ENCODE data around the gene OVOL2.

DNA sequence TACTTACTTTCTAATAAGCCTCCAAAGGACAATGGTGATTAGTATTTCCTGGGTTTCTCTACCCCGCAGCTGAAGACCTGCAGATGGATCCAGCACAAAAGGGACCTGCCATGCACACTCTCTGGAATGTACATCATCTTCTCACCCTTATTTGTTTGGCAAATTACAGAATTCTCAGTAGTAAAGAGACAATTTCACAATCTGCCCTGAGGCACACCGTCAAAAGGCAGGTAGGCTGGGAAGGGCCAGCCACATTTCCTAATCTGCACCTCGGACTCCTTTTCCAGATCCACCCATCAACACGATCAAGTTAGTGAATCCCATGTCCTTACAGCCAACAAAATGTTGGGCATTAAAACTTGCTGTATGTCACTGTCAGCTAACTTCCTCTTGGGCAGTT lies 4.9 kb downstream of the OVOL2 start:
- TF ChIP-seq, protein P1, sequence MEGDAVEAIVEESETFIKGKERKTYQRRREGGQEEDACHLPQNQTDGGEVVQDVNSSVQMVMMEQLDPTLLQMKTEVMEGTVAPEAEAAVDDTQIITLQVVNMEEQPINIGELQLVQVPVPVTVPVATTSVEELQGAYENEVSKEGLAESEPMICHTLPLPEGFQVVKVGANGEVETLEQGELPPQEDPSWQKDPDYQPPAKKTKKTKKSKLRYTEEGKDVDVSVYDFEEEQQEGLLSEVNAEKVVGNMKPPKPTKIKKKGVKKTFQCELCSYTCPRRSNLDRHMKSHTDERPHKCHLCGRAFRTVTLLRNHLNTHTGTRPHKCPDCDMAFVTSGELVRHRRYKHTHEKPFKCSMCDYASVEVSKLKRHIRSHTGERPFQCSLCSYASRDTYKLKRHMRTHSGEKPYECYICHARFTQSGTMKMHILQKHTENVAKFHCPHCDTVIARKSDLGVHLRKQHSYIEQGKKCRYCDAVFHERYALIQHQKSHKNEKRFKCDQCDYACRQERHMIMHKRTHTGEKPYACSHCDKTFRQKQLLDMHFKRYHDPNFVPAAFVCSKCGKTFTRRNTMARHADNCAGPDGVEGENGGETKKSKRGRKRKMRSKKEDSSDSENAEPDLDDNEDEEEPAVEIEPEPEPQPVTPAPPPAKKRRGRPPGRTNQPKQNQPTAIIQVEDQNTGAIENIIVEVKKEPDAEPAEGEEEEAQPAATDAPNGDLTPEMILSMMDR (conservative IDR thresholded peaks at IDR 0.05; ENCODE audit: low read depth in 2 of 2) = no peak
- TF ChIP-seq, protein P2, sequence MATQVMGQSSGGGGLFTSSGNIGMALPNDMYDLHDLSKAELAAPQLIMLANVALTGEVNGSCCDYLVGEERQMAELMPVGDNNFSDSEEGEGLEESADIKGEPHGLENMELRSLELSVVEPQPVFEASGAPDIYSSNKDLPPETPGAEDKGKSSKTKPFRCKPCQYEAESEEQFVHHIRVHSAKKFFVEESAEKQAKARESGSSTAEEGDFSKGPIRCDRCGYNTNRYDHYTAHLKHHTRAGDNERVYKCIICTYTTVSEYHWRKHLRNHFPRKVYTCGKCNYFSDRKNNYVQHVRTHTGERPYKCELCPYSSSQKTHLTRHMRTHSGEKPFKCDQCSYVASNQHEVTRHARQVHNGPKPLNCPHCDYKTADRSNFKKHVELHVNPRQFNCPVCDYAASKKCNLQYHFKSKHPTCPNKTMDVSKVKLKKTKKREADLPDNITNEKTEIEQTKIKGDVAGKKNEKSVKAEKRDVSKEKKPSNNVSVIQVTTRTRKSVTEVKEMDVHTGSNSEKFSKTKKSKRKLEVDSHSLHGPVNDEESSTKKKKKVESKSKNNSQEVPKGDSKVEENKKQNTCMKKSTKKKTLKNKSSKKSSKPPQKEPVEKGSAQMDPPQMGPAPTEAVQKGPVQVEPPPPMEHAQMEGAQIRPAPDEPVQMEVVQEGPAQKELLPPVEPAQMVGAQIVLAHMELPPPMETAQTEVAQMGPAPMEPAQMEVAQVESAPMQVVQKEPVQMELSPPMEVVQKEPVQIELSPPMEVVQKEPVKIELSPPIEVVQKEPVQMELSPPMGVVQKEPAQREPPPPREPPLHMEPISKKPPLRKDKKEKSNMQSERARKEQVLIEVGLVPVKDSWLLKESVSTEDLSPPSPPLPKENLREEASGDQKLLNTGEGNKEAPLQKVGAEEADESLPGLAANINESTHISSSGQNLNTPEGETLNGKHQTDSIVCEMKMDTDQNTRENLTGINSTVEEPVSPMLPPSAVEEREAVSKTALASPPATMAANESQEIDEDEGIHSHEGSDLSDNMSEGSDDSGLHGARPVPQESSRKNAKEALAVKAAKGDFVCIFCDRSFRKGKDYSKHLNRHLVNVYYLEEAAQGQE (IDR thresholded peaks at IDR 0.05; ENCODE audit: unreplicated experiment) = no peak
- TF ChIP-seq POLR2AphosphoS5 (IDR thresholded peaks at IDR 0.05; ENCODE audit: low read depth) = no peak
- no peak for TF ChIP-seq STAT1 (IDR thresholded peaks at IDR 0.05; ENCODE audit: unreplicated experiment)
